Measurements from ENCODE around the gene MUC3A.
"Not testable (repeated sequence)": the region's sequence is repeated elsewhere in the genome, so short reads cannot be mapped to it uniquely, and the experiment has no call there.

GRCh38 chr7:100919335-100919734 is 30.0 kb upstream of the MUC3A start:
- not testable (repeated sequence) for TF ChIP-seq CTCF (IDR thresholded peaks at IDR 0.05; ENCODE audit: poor library complexity); EZH2phosphoT487 (IDR thresholded peaks at IDR 0.05; ENCODE audit: low read depth, severe bottlenecking, unreplicated experiment); EZH2 (IDR thresholded peaks at IDR 0.05; ENCODE audit: borderline replicate concordance)
